Body of pancreas (tissue), 4 donors: ENCODE data around the gene SLC5A2.

Experiments used
- CTCF ChIP-seq, 7 experiments: fragments of 450-650 bp in 4 of 7; fragments of 200-600 bp in 3 of 7; sonication (generic) in 3 of 7; IDR thresholded peaks; one replicate each; pipeline ENCODE4 v1.5.1; 2016 to 2019; ENCODE audit warnings: antibody characterized with exemption in 7 of 7
- POLR2A ChIP-seq, 3 donors: fragments of 450-650 bp; IDR thresholded peaks; one replicate each; pipeline ENCODE4 v1.6.1; 2016; ENCODE audit warnings: antibody characterized with exemption in 3 of 3, mild to moderate bottlenecking in 2 of 3

GRCh38 chr16:31501226-31501965, 18.5 kb downstream of the SLC5A2 start:
- no peak for TF ChIP-seq POLR2A (IDR thresholded peaks at IDR 0.05)
- TF ChIP-seq CTCF (IDR thresholded peaks at IDR 0.05): no peak
